GM12878 (cell line): ENCODE measurements around the gene LIMCH1.

Experiments
- CHD4 ChIP-seq: fragments of 200-600 bp; sonication (generic); IDR thresholded peaks from 2 replicates; pipeline ENCODE4 v1.6.1; 2016; ENCODE audit warnings: mild to moderate bottlenecking
- CREM ChIP-seq: IDR thresholded peaks from 2 replicates; pipeline ENCODE4 v1.6.1; 2014; ENCODE audit warnings: antibody characterized with exemption, low read depth
- EP300 ChIP-seq, 2 experiments: fragments of 150-350 bp in 1 of 2; IDR thresholded peaks; 2 replicates each; pipeline ENCODE4 v1.6.1; 2011 to 2012; ENCODE audit warnings: low read depth in 2 of 2, low read length in 2 of 2, borderline replicate concordance in 1 of 2, improper control_type of control experiment in 1 of 2, inconsistent platforms in 1 of 2; ENCODE audit not compliant: control insufficient read depth in 1 of 2
- RAD21 ChIP-seq: IDR thresholded peaks from 2 replicates; pipeline ENCODE4 v1.6.1; 2011; ENCODE audit warnings: mild to moderate bottlenecking, low read depth, low read length, moderate library complexity; ENCODE audit not compliant: insufficient read depth
- TF ChIP-seq, protein P1 (sequence below), 3 experiments: IDR thresholded peaks in 2 of 3; conservative IDR thresholded peaks in 1 of 3; 2 replicates each; pipeline ENCODE4 v1.5.1; 2011; ENCODE audit warnings: low read depth in 3 of 3, low read length in 3 of 3, mild to moderate bottlenecking in 3 of 3, control low read depth in 2 of 3, moderate library complexity in 2 of 3, inconsistent platforms in 1 of 3, mixed read lengths in 1 of 3; ENCODE audit not compliant: control insufficient read depth in 2 of 3, insufficient read depth in 1 of 3; ENCODE audit errors: extremely low read depth in 1 of 3

DNA sequence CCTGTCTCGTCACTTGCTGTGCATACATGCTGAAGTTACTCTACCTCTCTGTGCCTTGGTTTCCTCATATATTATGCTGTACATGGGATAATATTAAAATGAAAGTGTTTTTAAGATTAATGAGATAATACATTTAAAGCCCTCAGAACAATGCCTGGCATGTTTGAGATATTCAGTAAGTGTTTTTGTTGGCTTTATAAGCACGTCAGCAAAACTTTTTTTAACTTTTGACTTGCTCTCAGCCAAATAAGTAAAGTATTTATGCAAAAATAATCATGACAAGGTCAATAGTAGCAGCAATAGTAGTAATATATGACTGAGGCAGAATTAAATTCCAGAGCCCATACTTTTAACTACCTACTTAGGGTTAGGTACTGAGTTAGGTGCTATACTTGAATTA is 29.2 kb downstream of the LIMCH1 start:
- no peak for TF ChIP-seq RAD21
- TF ChIP-seq, protein P1, sequence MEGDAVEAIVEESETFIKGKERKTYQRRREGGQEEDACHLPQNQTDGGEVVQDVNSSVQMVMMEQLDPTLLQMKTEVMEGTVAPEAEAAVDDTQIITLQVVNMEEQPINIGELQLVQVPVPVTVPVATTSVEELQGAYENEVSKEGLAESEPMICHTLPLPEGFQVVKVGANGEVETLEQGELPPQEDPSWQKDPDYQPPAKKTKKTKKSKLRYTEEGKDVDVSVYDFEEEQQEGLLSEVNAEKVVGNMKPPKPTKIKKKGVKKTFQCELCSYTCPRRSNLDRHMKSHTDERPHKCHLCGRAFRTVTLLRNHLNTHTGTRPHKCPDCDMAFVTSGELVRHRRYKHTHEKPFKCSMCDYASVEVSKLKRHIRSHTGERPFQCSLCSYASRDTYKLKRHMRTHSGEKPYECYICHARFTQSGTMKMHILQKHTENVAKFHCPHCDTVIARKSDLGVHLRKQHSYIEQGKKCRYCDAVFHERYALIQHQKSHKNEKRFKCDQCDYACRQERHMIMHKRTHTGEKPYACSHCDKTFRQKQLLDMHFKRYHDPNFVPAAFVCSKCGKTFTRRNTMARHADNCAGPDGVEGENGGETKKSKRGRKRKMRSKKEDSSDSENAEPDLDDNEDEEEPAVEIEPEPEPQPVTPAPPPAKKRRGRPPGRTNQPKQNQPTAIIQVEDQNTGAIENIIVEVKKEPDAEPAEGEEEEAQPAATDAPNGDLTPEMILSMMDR (IDR thresholded peaks at IDR 0.05 in 2 of 3, conservative IDR thresholded peaks at IDR 0.05 in 1 of 3; ENCODE audit: control insufficient read depth in 2 of 3, extremely low read depth in 1 of 3, insufficient read depth in 1 of 3, low read depth in 3 of 3, low read length in 3 of 3) = no peak
- TF ChIP-seq EP300 (IDR thresholded peaks at IDR 0.05; ENCODE audit: borderline replicate concordance in 1 of 2, control insufficient read depth in 1 of 2, low read depth in 2 of 2, low read length in 2 of 2) = no peak
- no peak for TF ChIP-seq CHD4
- no peak for TF ChIP-seq CREM
